ENCODE results near the gene TMEM25. TPM values are rescaled to one million over a fixed set of nuclear protein-coding genes. Genes with fewer than 3 reads are reported as not detected.
"Not testable (repeated sequence)": the region's sequence is repeated elsewhere in the genome, so short reads cannot be mapped to it uniquely, and the experiment has no call there.

The TMEM25 gene
- total RNA-seq, 1 donor from 2014 or later, result 9.5 TPM

DNA sequence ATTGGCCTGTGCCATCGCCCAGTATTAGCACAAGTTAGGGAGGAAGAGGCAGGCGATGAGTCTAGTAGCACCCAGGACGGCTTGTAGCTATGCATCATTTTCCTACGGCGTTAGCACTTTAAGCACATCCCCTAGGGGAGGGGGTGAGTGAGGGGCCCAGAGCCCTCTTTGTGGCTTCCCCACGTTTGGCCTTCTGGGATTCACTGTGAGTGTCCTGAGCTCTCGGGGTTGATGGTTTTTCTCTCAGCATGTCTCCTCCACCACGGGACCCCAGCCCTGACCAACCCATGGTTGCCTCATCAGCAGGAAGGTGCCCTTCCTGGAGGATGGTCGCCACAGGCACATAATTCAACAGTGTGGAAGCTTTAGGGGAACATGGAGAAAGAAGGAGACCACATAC lies 4.3 kb downstream of the TMEM25 start:
- no peak overlapping the region for H3K4me3 Mint-ChIP-seq (ENCODE audit: low read depth)
- H3K4me1 Mint-ChIP-seq (ENCODE audit: low read depth), result peaks cover 6% of the 10 kb centered on the region
- no peak for DNase-seq (ENCODE audit: low spot score)
- H3K27ac Mint-ChIP-seq, result no peak overlapping the region
- intact Hi-C loops (cut with micrococcal nuclease), result no loop called here
- no peaks in the 10 kb centered on the region for H3K36me3 Mint-ChIP-seq (ENCODE audit: low read depth)
- no peaks in the 10 kb centered on the region for H3K9me3 Mint-ChIP-seq
- H3K27me3 Mint-ChIP-seq (ENCODE audit: low read depth), result no peaks in the 10 kb centered on the region

DNA sequence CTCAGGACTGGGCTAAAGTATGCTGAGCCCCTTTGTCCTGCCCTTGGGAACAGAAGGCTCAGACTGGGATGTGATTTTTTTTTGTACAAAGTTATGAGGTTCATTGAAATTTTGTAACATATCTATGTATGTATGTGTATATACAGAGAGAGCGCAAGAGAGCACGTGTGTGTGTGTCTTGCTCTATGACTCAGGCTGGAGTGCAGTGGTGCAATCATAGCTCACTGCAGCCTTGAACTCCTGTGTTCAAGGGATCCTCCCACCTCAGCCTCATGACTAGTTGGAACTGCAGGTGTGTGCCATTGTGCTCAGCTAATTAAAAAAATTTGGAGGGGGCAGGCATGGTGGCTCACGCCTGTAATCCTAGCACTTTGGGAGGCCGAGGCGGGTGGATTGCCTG lies 5.7 kb downstream of the TMEM25 start:
- peaks cover 1% of the 10 kb centered on the region for H3K4me1 Mint-ChIP-seq (ENCODE audit: low read depth)
- no peak for DNase-seq (ENCODE audit: low spot score)
- H3K27me3 Mint-ChIP-seq (ENCODE audit: low read depth), result no peaks in the 10 kb centered on the region
- no peak overlapping the region for H3K4me3 Mint-ChIP-seq (ENCODE audit: low read depth)
- H3K27ac Mint-ChIP-seq, result no peak overlapping the region
- intact Hi-C loops (cut with micrococcal nuclease), result no loop called here
- no peaks in the 10 kb centered on the region for H3K9me3 Mint-ChIP-seq
- no peaks in the 10 kb centered on the region for H3K36me3 Mint-ChIP-seq (ENCODE audit: low read depth)

GRCh38 chr11:118537409-118537980 lies 6.5 kb downstream of the TMEM25 start:
- Mint-ChIP-seq H3K4me1 (ENCODE audit: low read depth) (no peaks in the 10 kb centered on the region), H3K36me3 (ENCODE audit: low read depth) (no peaks in the 10 kb centered on the region), H3K4me3 (ENCODE audit: low read depth) (no peak overlapping the region), H3K27ac (no peak overlapping the region), H3K9me3 (no peaks in the 10 kb centered on the region), H3K27me3 (ENCODE audit: low read depth) (no peaks in the 10 kb centered on the region)
- intact Hi-C loops (cut with micrococcal nuclease), result no loop called here
- no peak for DNase-seq (ENCODE audit: low spot score)

GRCh38 chr11:118544010-118544646 lies 13.1 kb downstream of the TMEM25 start:
- no peaks in the 10 kb centered on the region for H3K4me1 Mint-ChIP-seq (ENCODE audit: low read depth)
- H3K27me3 Mint-ChIP-seq (ENCODE audit: low read depth), result no peaks in the 10 kb centered on the region
- no peak overlapping the region for H3K4me3 Mint-ChIP-seq (ENCODE audit: low read depth)
- H3K9me3 Mint-ChIP-seq, result no peaks in the 10 kb centered on the region
- H3K27ac Mint-ChIP-seq, result no peak overlapping the region
- intact Hi-C loops (cut with micrococcal nuclease), result no loop called here
- H3K36me3 Mint-ChIP-seq (ENCODE audit: low read depth), result no peaks in the 10 kb centered on the region
- DNase-seq (ENCODE audit: low spot score), result no peak

GRCh38 chr11:118544647-118545010 lies 13.6 kb downstream of the TMEM25 start:
- no peaks in the 10 kb centered on the region for H3K9me3 Mint-ChIP-seq
- no peak for DNase-seq (ENCODE audit: low spot score)
- H3K36me3 Mint-ChIP-seq (ENCODE audit: low read depth), result no peaks in the 10 kb centered on the region
- H3K27me3 Mint-ChIP-seq (ENCODE audit: low read depth), result no peaks in the 10 kb centered on the region
- intact Hi-C loops (cut with micrococcal nuclease), result no loop called here
- H3K4me1 Mint-ChIP-seq (ENCODE audit: low read depth), result no peaks in the 10 kb centered on the region
- H3K4me3 Mint-ChIP-seq (ENCODE audit: low read depth), result no peak overlapping the region
- no peak overlapping the region for H3K27ac Mint-ChIP-seq

- no peaks in the 10 kb centered on the region for H3K36me3 Mint-ChIP-seq (ENCODE audit: low read depth)
- H3K9me3 Mint-ChIP-seq, result no peaks in the 10 kb centered on the region
- H3K27me3 Mint-ChIP-seq (ENCODE audit: low read depth), result no peaks in the 10 kb centered on the region
- DNase-seq (ENCODE audit: low spot score), result no peak
- no peaks in the 10 kb centered on the region for H3K4me1 Mint-ChIP-seq (ENCODE audit: low read depth)
- intact Hi-C loops (cut with micrococcal nuclease), result no loop called here
- H3K4me3 Mint-ChIP-seq (ENCODE audit: low read depth), result no peak overlapping the region
- no peak overlapping the region for H3K27ac Mint-ChIP-seq
Measured at GRCh38 chr11:118545533-118545932, 14.5 kb downstream of the TMEM25 start.

- Mint-ChIP-seq H3K27me3 (ENCODE audit: low read depth) (no peaks in the 10 kb centered on the region), H3K4me3 (ENCODE audit: low read depth) (no peak overlapping the region), H3K9me3 (no peaks in the 10 kb centered on the region), H3K4me1 (ENCODE audit: low read depth) (no peaks in the 10 kb centered on the region), H3K36me3 (ENCODE audit: low read depth) (peaks cover 6% of the 10 kb centered on the region), H3K27ac (no peak overlapping the region)
- no peak for DNase-seq (ENCODE audit: low spot score)
- intact Hi-C loops (cut with micrococcal nuclease), result no loop called here
Measured at GRCh38 chr11:118547132-118547531, 16.1 kb downstream of the TMEM25 start.

GRCh38 chr11:118552341-118552740 lies 21.3 kb downstream of the TMEM25 start:
- no peak overlapping the region for H3K4me3 Mint-ChIP-seq (ENCODE audit: low read depth)
- no peaks in the 10 kb centered on the region for H3K27me3 Mint-ChIP-seq (ENCODE audit: low read depth)
- H3K4me1 Mint-ChIP-seq (ENCODE audit: low read depth), result no peaks in the 10 kb centered on the region
- no peaks in the 10 kb centered on the region for H3K9me3 Mint-ChIP-seq
- no peak for DNase-seq (ENCODE audit: low spot score)
- H3K27ac Mint-ChIP-seq, result no peak overlapping the region
- intact Hi-C loops (cut with micrococcal nuclease), result no loop called here
- peaks cover 13% of the 10 kb centered on the region for H3K36me3 Mint-ChIP-seq (ENCODE audit: low read depth)

- no peaks in the 10 kb centered on the region for H3K9me3 Mint-ChIP-seq
- H3K27me3 Mint-ChIP-seq (ENCODE audit: low read depth), result no peaks in the 10 kb centered on the region
- no peak overlapping the region for H3K4me3 Mint-ChIP-seq (ENCODE audit: low read depth)
- DNase-seq (ENCODE audit: low spot score), result no peak
- H3K27ac Mint-ChIP-seq, result no peak overlapping the region
- no peaks in the 10 kb centered on the region for H3K36me3 Mint-ChIP-seq (ENCODE audit: low read depth)
- intact Hi-C loops (cut with micrococcal nuclease), result loop anchor here (5.0 kb wide), 1 partner anchor 674 kb away; no protein-coding TSS in a partner anchor
- peaks cover 8% of the 10 kb centered on the region for H3K4me1 Mint-ChIP-seq (ENCODE audit: low read depth)
Measured at GRCh38 chr11:118560806-118561205, 29.8 kb downstream of the TMEM25 start.

GRCh38 chr11:118565051-118565450 lies 34.1 kb downstream of the TMEM25 start:
- Mint-ChIP-seq H3K4me1 (ENCODE audit: low read depth) (peaks cover 13% of the 10 kb centered on the region), H3K27me3 (ENCODE audit: low read depth) (no peaks in the 10 kb centered on the region), H3K4me3 (ENCODE audit: low read depth) (peak overlapping the region; percentile 91), H3K27ac (peak overlapping the region; percentile 53), H3K9me3 (no peaks in the 10 kb centered on the region), H3K36me3 (ENCODE audit: low read depth) (no peaks in the 10 kb centered on the region)
- intact Hi-C loops (cut with micrococcal nuclease), result no loop called here
- DNase-seq (ENCODE audit: low spot score), result no peak

GRCh38 chr11:118569670-118570069 lies 38.7 kb downstream of the TMEM25 start:
- DNase-seq (ENCODE audit: low spot score), result no peak
- peaks cover 26% of the 10 kb centered on the region for H3K4me1 Mint-ChIP-seq (ENCODE audit: low read depth)
- no peaks in the 10 kb centered on the region for H3K27me3 Mint-ChIP-seq (ENCODE audit: low read depth)
- H3K9me3 Mint-ChIP-seq, result no peaks in the 10 kb centered on the region
- no peak overlapping the region for H3K4me3 Mint-ChIP-seq (ENCODE audit: low read depth)
- intact Hi-C loops (cut with micrococcal nuclease), result loop anchor here (5.0 kb wide), 2 partner anchors 132 to 262 kb away; partner anchors contain the start of gene KMT2A
- H3K36me3 Mint-ChIP-seq (ENCODE audit: low read depth), result peaks cover 14% of the 10 kb centered on the region
- no peak overlapping the region for H3K27ac Mint-ChIP-seq

- H3K27ac Mint-ChIP-seq, result no peak overlapping the region
Measured at GRCh38 chr11:118570787-118571186, 39.8 kb downstream of the TMEM25 start.

DNA sequence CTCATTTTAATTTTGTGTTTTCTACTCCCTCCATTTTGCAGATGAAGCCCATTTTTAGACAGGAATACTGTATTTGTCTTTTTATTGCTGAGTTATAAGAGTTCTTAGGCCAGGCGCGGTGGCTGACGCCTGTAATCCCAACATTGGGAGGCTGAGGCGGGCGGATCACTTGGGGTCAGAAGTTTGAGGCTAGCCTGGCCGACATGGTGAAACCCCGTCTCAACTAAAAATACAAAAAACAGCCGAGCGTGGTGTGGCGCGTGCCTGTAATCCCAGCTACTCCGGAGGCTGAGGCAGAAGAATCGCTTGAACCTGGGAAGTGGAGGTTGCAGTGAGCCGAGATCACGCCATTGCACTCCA lies 40.7 kb downstream of the TMEM25 start:
- H3K27me3 Mint-ChIP-seq (ENCODE audit: low read depth); H3K9me3 Mint-ChIP-seq: not testable (repeated sequence)
- Mint-ChIP-seq H3K27ac (peak overlapping the region; percentile 97), H3K36me3 (ENCODE audit: low read depth) (peaks cover 30% of the 10 kb centered on the region), H3K4me3 (ENCODE audit: low read depth) (peak overlapping the region; percentile 99), H3K4me1 (ENCODE audit: low read depth) (peaks cover 29% of the 10 kb centered on the region)
- intact Hi-C loops (cut with micrococcal nuclease), result loop anchor here (2.0 to 5.0 kb wide), 4 partner anchors 23 to 264 kb away; partner anchors contain the start of genes ATP5MG and KMT2A
- peak; percentile 10 for DNase-seq (ENCODE audit: low spot score)

More at GRCh38 chr11:118570787-118571186, 39.8 kb downstream of the TMEM25 start:
- intact Hi-C loops (cut with micrococcal nuclease), result loop anchor here (5.0 kb wide), 2 partner anchors 133 to 263 kb away; partner anchors contain the start of gene KMT2A
- Mint-ChIP-seq H3K36me3 (ENCODE audit: low read depth) (peaks cover 24% of the 10 kb centered on the region), H3K4me1 (ENCODE audit: low read depth) (peaks cover 31% of the 10 kb centered on the region), H3K4me3 (ENCODE audit: low read depth) (no peak overlapping the region), H3K27me3 (ENCODE audit: low read depth) (no peaks in the 10 kb centered on the region), H3K9me3 (no peaks in the 10 kb centered on the region)
- no peak for DNase-seq (ENCODE audit: low spot score)
